Endothelial cell of umbilical vein (primary cell): Measurements from ENCODE around the gene UBE2G1. TPM values are rescaled to one million over a fixed set of nuclear protein-coding genes. Genes with fewer than 3 reads are reported as not detected.

Experiments
- BruUV-seq: library from RNA; stranded (reverse); fragments of 400-500 nt; replicated peaks from 2 replicates; lab custom pipeline; 2021; lab: Mats Ljungman, UMichigan
- CTCF ChIA-PET: fragments of 300-600, 350-600 bp; sonication (Branson Sonifier 250); formaldehyde crosslinking; loops from one replicate; lab custom pipeline; 2021; ENCODE audit warnings: antibody characterized with exemption, inconsistent platforms; lab: Charles Lee
- POLR2A ChIA-PET: fragments of 300-600, 350-600 bp; sonication (Branson Sonifier 250); formaldehyde crosslinking; loops from one replicate; lab custom pipeline; 2021; ENCODE audit warnings: antibody characterized with exemption, inconsistent platforms; lab: Charles Lee
- DNase-seq: peaks from one replicate; pipeline ENCODE4 v3.0.0-alpha.2; 2011; ENCODE audit warnings: low read depth, low spot score
- FAIRE-seq: peaks from 2 replicates; lab custom pipeline; 2011; peaks lifted over from hg19 to GRCh38; lab: Jason Lieb, UNC
- H2AFZ ChIP-seq: 2 replicates; pipeline ENCODE4 v1.6.0; 2012; ENCODE audit warnings: low read depth, low read length, control low read depth, inconsistent platforms
- H3K27ac ChIP-seq: 2 replicates; pipeline ENCODE4 v1.5.1; 2011; ENCODE audit warnings: low read depth, mild to moderate bottlenecking, control low read depth, low read length, moderate library complexity; ENCODE audit not compliant: insufficient read depth
- H3K27me3 ChIP-seq, 2 experiments: 2 replicates each; pipeline versions ENCODE4 v1.6.0 to v1.6.1; 2011; ENCODE audit warnings: low read length in 2 of 2, mixed read lengths in 1 of 2; ENCODE audit not compliant: control insufficient read depth in 2 of 2, insufficient read depth in 2 of 2
- H3K36me3 ChIP-seq, 2 experiments: 2 replicates in 1 of 2; 3 replicates in 1 of 2; pipeline ENCODE4 v1.5.1; 2011; ENCODE audit warnings: low read length in 2 of 2, mild to moderate bottlenecking in 1 of 2, moderate library complexity in 1 of 2; ENCODE audit not compliant: control insufficient read depth in 2 of 2, insufficient read depth in 2 of 2; ENCODE audit errors: extremely low read depth in 1 of 2
- H3K4me1 ChIP-seq: 3 replicates; pipeline ENCODE4 v1.5.1; 2011; ENCODE audit warnings: mild to moderate bottlenecking, low read length; ENCODE audit not compliant: control insufficient read depth, insufficient read depth; ENCODE audit errors: extremely low read depth
- H3K4me2 ChIP-seq: 2 replicates; pipeline ENCODE4 v1.6.1; 2011; ENCODE audit warnings: low read length, control low read depth, mixed read lengths; ENCODE audit not compliant: insufficient read depth
- H3K4me3 ChIP-seq, 3 experiments: fragments of 200-600 bp in 1 of 3; sonication (generic), shearing (Covaris generic) in 1 of 3; replicated peaks in 1 of 3; 2 replicates each; pipeline ENCODE4 v1.5.1; 2011 to 2016; ENCODE audit warnings: control low read depth in 3 of 3, low read length in 3 of 3, mild to moderate bottlenecking in 2 of 3, inconsistent platforms in 1 of 3, low read depth in 1 of 3, moderate library complexity in 1 of 3; ENCODE audit not compliant: insufficient read depth in 1 of 3
- H3K79me2 ChIP-seq: 2 replicates; pipeline ENCODE4 v1.6.0; 2012; ENCODE audit warnings: low read length, inconsistent platforms; ENCODE audit not compliant: control insufficient read depth, insufficient read depth
- H3K9ac ChIP-seq: replicated peaks from 2 replicates; pipeline ENCODE3; 2011; ENCODE audit warnings: low read length, control low read depth; ENCODE audit not compliant: insufficient read depth; ENCODE audit errors: extremely low read depth
- H3K9me1 ChIP-seq: replicated peaks from 3 replicates; pipeline ENCODE4 v1.6.0; 2011; ENCODE audit warnings: mild to moderate bottlenecking, low read length; ENCODE audit not compliant: control insufficient read depth, insufficient read depth; ENCODE audit errors: extremely low read depth
- H3K9me3 ChIP-seq: replicated peaks from 2 replicates; pipeline ENCODE4 v1.5.1; 2012; ENCODE audit warnings: low read length, inconsistent platforms; ENCODE audit not compliant: control insufficient read depth, insufficient read depth
- H4K20me1 ChIP-seq: replicated peaks from 2 replicates; pipeline ENCODE3; 2011; ENCODE audit warnings: mild to moderate bottlenecking, low read length; ENCODE audit not compliant: control insufficient read depth, insufficient read depth; ENCODE audit errors: extremely low read depth
- CTCF ChIP-seq, 2 donors: IDR thresholded peaks; 1 replicate in 1 of 2; 2 replicates in 1 of 2; pipeline ENCODE4 v1.5.1; 2011; ENCODE audit warnings: low read length in 2 of 2, mild to moderate bottlenecking in 2 of 2, moderate library complexity in 2 of 2, control low read depth in 1 of 2, inconsistent platforms in 1 of 2, low read depth in 1 of 2; ENCODE audit not compliant: insufficient read depth in 1 of 2; ENCODE audit errors: extremely low read depth in 1 of 2
- EZH2 ChIP-seq: IDR thresholded peaks from 2 replicates; pipeline ENCODE4 v1.6.1; 2012; ENCODE audit warnings: borderline replicate concordance, low read depth, mild to moderate bottlenecking, moderate library complexity, low read length, inconsistent platforms; ENCODE audit not compliant: severe bottlenecking
- FOS ChIP-seq: IDR thresholded peaks from 2 replicates; pipeline ENCODE4 v1.6.1; 2011; ENCODE audit warnings: mild to moderate bottlenecking, low read length, moderate library complexity, borderline replicate concordance; ENCODE audit not compliant: insufficient read depth
- GATA2 ChIP-seq: IDR thresholded peaks from 2 replicates; pipeline ENCODE4 v1.7.0; 2011; ENCODE audit warnings: low read depth, mild to moderate bottlenecking, moderate library complexity, mixed read lengths, low read length; ENCODE audit not compliant: insufficient read length, insufficient read depth
- JUN ChIP-seq: IDR thresholded peaks from 2 replicates; pipeline ENCODE4 v1.6.1; 2011; ENCODE audit warnings: borderline replicate concordance, low read depth; ENCODE audit not compliant: insufficient read length, insufficient read depth
- MYC ChIP-seq: IDR thresholded peaks from one replicate; pipeline ENCODE4 v1.6.1; 2011; ENCODE audit warnings: mild to moderate bottlenecking, low read depth, low read length
- POLR2A ChIP-seq: IDR thresholded peaks from 2 replicates; pipeline ENCODE4 v1.6.1; 2012; ENCODE audit warnings: low read depth, mild to moderate bottlenecking, control low read depth, low read length
- POLR2AphosphoS5 ChIP-seq: IDR thresholded peaks from 2 replicates; pipeline ENCODE4 v1.6.1; 2012; ENCODE audit warnings: low read depth, mild to moderate bottlenecking, control low read depth, low read length, moderate library complexity; ENCODE audit not compliant: insufficient read depth
- dilution Hi-C: fragments of 300-500 bp; cut with MboI; formaldehyde crosslinking; loops from one replicate; pipeline ENCODE4 v1.15.0; 2019; ENCODE audit warnings: low sequenced_read_pairs; ENCODE audit not compliant: extremely low pct_ligation_motif_present
- intact Hi-C: fragments of 100-400 bp; cut with micrococcal nuclease; formaldehyde crosslinking; loops from one replicate; pipeline ENCODE4 v1.10.0; 2022
- polyA plus RNA-seq, 4 experiments: library from polyadenylated mRNA; depleted of rRNA in 3 of 4; stranded (reverse) in 3 of 4; unstranded in 1 of 4; fragments of >200 nt; gene quantifications; 2 replicates each; pipeline versions ENCODE4 v1.2.1 to v1.2.3, GENCODE V29; 2011 to 2012; ENCODE audit warnings: missing spikeins in 1 of 4
- total RNA-seq: library from RNA; stranded (reverse); gene quantifications from 2 replicates; pipeline ENCODE4 v1.2.3, GENCODE V29; 2021
- TF ChIP-seq, protein P1 (sequence below): IDR thresholded peaks from 2 replicates; pipeline ENCODE4 v1.6.1; 2011; ENCODE audit not compliant: insufficient read depth, insufficient read length

UBE2G1 gene
- total and polyA plus RNA-seq, 2 donors (not counting 3 experiments of a cell fraction or from before 2014, with no cell fraction given) = 29.2 to 79.6 TPM

GRCh38 chr17:4293572-4293971, 72.9 kb downstream of the UBE2G1 start:
- FAIRE-seq (no peak), DNase-seq (no peak)
- no peak overlapping the region for H3K9ac ChIP-seq
- peaks cover 31% of the 10 kb centered on the region for H3K79me2 ChIP-seq
- H3K4me2 ChIP-seq = no peak overlapping the region
- H3K27me3 ChIP-seq = no peaks in the 10 kb centered on the region
- H3K9me3 ChIP-seq = no peaks in the 10 kb centered on the region
- dilution Hi-C loops (no loop called here), intact Hi-C loops (loop anchor here (10.0 kb wide), 1 partner anchor 121 kb away; no protein-coding TSS in a partner anchor)
- no peak overlapping the region for H2AFZ ChIP-seq
- no peaks in the 10 kb centered on the region for H4K20me1 ChIP-seq
- CTCF ChIA-PET = interaction anchor here (1.6 kb wide), 1 partner anchor 10 kb away, joined by 8 read pairs; no protein-coding TSS in a partner anchor
- POLR2A ChIA-PET = no interaction called here
- H3K9me1 ChIP-seq = no peaks in the 10 kb centered on the region
- no peaks in the 10 kb centered on the region for H3K4me1 ChIP-seq
- H3K27ac ChIP-seq = no peak overlapping the region
- peaks cover 5 to 6% of the 10 kb centered on the region in 2 experiments for H3K36me3 ChIP-seq
- BruUV-seq = no TSS peak
- H3K4me3 ChIP-seq = no peak overlapping the region
- no peak for TF ChIP-seq GATA2
- no peak for TF ChIP-seq FOS
- TF ChIP-seq MYC = no peak
- no peak for TF ChIP-seq POLR2A
- TF ChIP-seq EZH2 = no peak
- no peak for TF ChIP-seq JUN
- TF ChIP-seq, protein P1, sequence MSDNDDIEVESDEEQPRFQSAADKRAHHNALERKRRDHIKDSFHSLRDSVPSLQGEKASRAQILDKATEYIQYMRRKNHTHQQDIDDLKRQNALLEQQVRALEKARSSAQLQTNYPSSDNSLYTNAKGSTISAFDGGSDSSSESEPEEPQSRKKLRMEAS = no peak
- TF ChIP-seq POLR2AphosphoS5 = no peak
- TF ChIP-seq CTCF (IDR thresholded peaks at IDR 0.05; ENCODE audit: extremely low read depth in 1 of 2, insufficient read depth in 1 of 2, low read depth in 1 of 2, low read length in 2 of 2) = no peak
